Measurements from ENCODE around the gene TSPAN18.

DNA sequence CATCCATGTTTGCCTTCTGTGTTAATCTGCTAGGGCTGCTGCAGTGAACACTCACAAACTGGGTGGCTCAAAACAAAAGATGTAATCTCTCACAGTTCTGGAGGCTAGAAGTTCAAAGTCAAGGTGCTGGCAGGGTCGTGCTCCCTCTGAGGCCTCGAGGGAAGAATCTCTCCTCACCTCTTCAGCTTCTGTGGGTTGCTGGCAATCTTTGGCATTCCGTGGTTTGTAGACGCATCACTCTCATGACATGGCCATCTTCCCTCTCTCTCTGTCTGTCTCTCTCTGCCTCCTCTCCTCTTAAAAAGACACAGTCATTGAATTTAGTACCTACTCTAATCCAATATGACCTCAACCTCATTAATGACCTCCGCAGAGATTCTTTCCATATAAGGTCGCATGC, 78.8 kb downstream of the TSPAN18 start:
- TF ChIP-seq, protein P1, sequence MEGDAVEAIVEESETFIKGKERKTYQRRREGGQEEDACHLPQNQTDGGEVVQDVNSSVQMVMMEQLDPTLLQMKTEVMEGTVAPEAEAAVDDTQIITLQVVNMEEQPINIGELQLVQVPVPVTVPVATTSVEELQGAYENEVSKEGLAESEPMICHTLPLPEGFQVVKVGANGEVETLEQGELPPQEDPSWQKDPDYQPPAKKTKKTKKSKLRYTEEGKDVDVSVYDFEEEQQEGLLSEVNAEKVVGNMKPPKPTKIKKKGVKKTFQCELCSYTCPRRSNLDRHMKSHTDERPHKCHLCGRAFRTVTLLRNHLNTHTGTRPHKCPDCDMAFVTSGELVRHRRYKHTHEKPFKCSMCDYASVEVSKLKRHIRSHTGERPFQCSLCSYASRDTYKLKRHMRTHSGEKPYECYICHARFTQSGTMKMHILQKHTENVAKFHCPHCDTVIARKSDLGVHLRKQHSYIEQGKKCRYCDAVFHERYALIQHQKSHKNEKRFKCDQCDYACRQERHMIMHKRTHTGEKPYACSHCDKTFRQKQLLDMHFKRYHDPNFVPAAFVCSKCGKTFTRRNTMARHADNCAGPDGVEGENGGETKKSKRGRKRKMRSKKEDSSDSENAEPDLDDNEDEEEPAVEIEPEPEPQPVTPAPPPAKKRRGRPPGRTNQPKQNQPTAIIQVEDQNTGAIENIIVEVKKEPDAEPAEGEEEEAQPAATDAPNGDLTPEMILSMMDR (IDR thresholded peaks at IDR 0.05), result no peak
- TF ChIP-seq POLR2A (IDR thresholded peaks at IDR 0.05), result no peak
